ENCODE measurements around the gene PHACTR3.

The PHACTR3 gene

GRCh38 chr20:59561228-59561605 is 43.1 kb upstream of the PHACTR3 start:
- H3K9me3 ChIP-seq (ENCODE audit: severe bottlenecking): no peaks in the 10 kb centered on the region
- H3K27me3 ChIP-seq (ENCODE audit: insufficient read depth, poor library complexity, severe bottlenecking): peaks cover 4% of the 10 kb centered on the region
- no peaks in the 10 kb centered on the region for H3K36me3 ChIP-seq (ENCODE audit: low read depth)
- no peak for TF ChIP-seq CTCF (IDR thresholded peaks at IDR 0.05; ENCODE audit: poor library complexity, severe bottlenecking)
- no peak overlapping the region for H3K4me3 ChIP-seq (ENCODE audit: severe bottlenecking)
- DNase-seq (ENCODE audit: low spot score): peak; percentile 82
- peak; percentile 24 for ATAC-seq (ENCODE audit: low read depth)
- no peaks in the 10 kb centered on the region for H3K4me1 ChIP-seq (ENCODE audit: insufficient read depth, poor library complexity, severe bottlenecking)
- H3K27ac ChIP-seq (ENCODE audit: poor library complexity, severe bottlenecking): no peak overlapping the region

GRCh38 chr20:59561614-59562277 is 42.6 kb upstream of the PHACTR3 start:
- peak; percentile 55 for DNase-seq (ENCODE audit: low spot score)

GRCh38 chr20:59564171-59564570 is 40.2 kb upstream of the PHACTR3 start:
- Histone ChIP-seq H3K36me3 (ENCODE audit: low read depth) (no peaks in the 10 kb centered on the region), H3K27ac (ENCODE audit: poor library complexity, severe bottlenecking) (no peak overlapping the region), H3K4me1 (ENCODE audit: insufficient read depth, poor library complexity, severe bottlenecking) (no peaks in the 10 kb centered on the region), H3K9me3 (ENCODE audit: severe bottlenecking) (no peaks in the 10 kb centered on the region), H3K27me3 (ENCODE audit: insufficient read depth, poor library complexity, severe bottlenecking) (peaks cover 14% of the 10 kb centered on the region), H3K4me3 (ENCODE audit: severe bottlenecking) (no peak overlapping the region)
- DNase-seq (ENCODE audit: low spot score) (peak; percentile 68), ATAC-seq (ENCODE audit: low read depth) (no peak)
- no peak for TF ChIP-seq CTCF (IDR thresholded peaks at IDR 0.05; ENCODE audit: poor library complexity, severe bottlenecking)

More at GRCh38 chr20:59561614-59562277, 42.6 kb upstream of the PHACTR3 start:
- peaks cover 4% of the 10 kb centered on the region for H3K27me3 ChIP-seq (ENCODE audit: insufficient read depth, poor library complexity, severe bottlenecking)
- no peak for ATAC-seq (ENCODE audit: low read depth)
- no peaks in the 10 kb centered on the region for H3K9me3 ChIP-seq (ENCODE audit: severe bottlenecking)
- H3K4me1 ChIP-seq (ENCODE audit: insufficient read depth, poor library complexity, severe bottlenecking): no peaks in the 10 kb centered on the region
- H3K36me3 ChIP-seq (ENCODE audit: low read depth): no peaks in the 10 kb centered on the region
- H3K27ac ChIP-seq (ENCODE audit: poor library complexity, severe bottlenecking): no peak overlapping the region
- TF ChIP-seq CTCF (IDR thresholded peaks at IDR 0.05; ENCODE audit: poor library complexity, severe bottlenecking): no peak
- H3K4me3 ChIP-seq (ENCODE audit: severe bottlenecking): no peak overlapping the region

GRCh38 chr20:59564943-59565342 is 39.4 kb upstream of the PHACTR3 start:
- H3K4me1 ChIP-seq (ENCODE audit: insufficient read depth, poor library complexity, severe bottlenecking): no peaks in the 10 kb centered on the region

More at GRCh38 chr20:59564943-59565342, 39.4 kb upstream of the PHACTR3 start:
- TF ChIP-seq CTCF (IDR thresholded peaks at IDR 0.05; ENCODE audit: poor library complexity, severe bottlenecking): no peak
- H3K36me3 ChIP-seq (ENCODE audit: low read depth): no peaks in the 10 kb centered on the region
- H3K9me3 ChIP-seq (ENCODE audit: severe bottlenecking): no peaks in the 10 kb centered on the region
- H3K27me3 ChIP-seq (ENCODE audit: insufficient read depth, poor library complexity, severe bottlenecking): peaks cover 14% of the 10 kb centered on the region
- H3K4me3 ChIP-seq (ENCODE audit: severe bottlenecking): no peak overlapping the region
- no peak overlapping the region for H3K27ac ChIP-seq (ENCODE audit: poor library complexity, severe bottlenecking)
- no peak for ATAC-seq (ENCODE audit: low read depth)
- no peak for DNase-seq (ENCODE audit: low spot score)
